Measurements from ENCODE around the gene TBC1D2. TPM values are rescaled to one million over a fixed set of nuclear protein-coding genes. Genes with fewer than 3 reads are reported as not detected.

TBC1D2 gene
- total RNA-seq, 1 experiment from 2014 or later = 58.4 TPM

GRCh38 chr9:98302938-98303632 is 47.6 kb upstream of the TBC1D2 start:
- Mint-ChIP-seq H3K36me3 (ENCODE audit: insufficient read depth, unreplicated experiment) (no peaks in the 10 kb centered on the region), H3K27me3 (ENCODE audit: insufficient read depth, unreplicated experiment) (no peaks in the 10 kb centered on the region), H3K9me3 (ENCODE audit: unreplicated experiment) (no peaks in the 10 kb centered on the region), H3K4me3 (ENCODE audit: unreplicated experiment) (no peak overlapping the region), H3K27ac (ENCODE audit: low read depth, unreplicated experiment) (no peak overlapping the region), H3K4me1 (ENCODE audit: insufficient read depth, unreplicated experiment) (peaks cover 13% of the 10 kb centered on the region)
- DNase-seq (ENCODE audit: unreplicated experiment) = no peak
- no TSS peak for BruUV-seq (replicated peaks)
- CTCF ChIA-PET = interaction anchor here (0.6 to 3.3 kb wide), 4 partner anchors 12 to 880 kb away, joined by 3 to 22 read pairs (median 4); no protein-coding TSS in a partner anchor
- intact Hi-C loops (cut with micrococcal nuclease) = no loop called here
- TF ChIP-seq CTCF (IDR thresholded peaks at IDR 0.05; ENCODE audit: unreplicated experiment) = no peak
- POLR2A ChIA-PET = interaction anchor here (1.0 to 1.7 kb wide), 2 partner anchors 9 to 46 kb away, joined by 3 to 4 read pairs; no protein-coding TSS in a partner anchor

GRCh38 chr9:98302150-98302549 is 46.7 kb upstream of the TBC1D2 start:
- no peak for DNase-seq (ENCODE audit: unreplicated experiment)
- ChIA-PET CTCF (interaction anchor here (3.3 kb wide), 1 partner anchor 13 kb away, joined by 22 read pairs; no protein-coding TSS in a partner anchor), POLR2A (no interaction called here)
- H3K27ac Mint-ChIP-seq (ENCODE audit: low read depth, unreplicated experiment) = no peak overlapping the region
- no TSS peak for BruUV-seq (replicated peaks)
- no peaks in the 10 kb centered on the region for H3K36me3 Mint-ChIP-seq (ENCODE audit: insufficient read depth, unreplicated experiment)
- intact Hi-C loops (cut with micrococcal nuclease) = no loop called here
- H3K27me3 Mint-ChIP-seq (ENCODE audit: insufficient read depth, unreplicated experiment) = no peaks in the 10 kb centered on the region
- no peak overlapping the region for H3K4me3 Mint-ChIP-seq (ENCODE audit: unreplicated experiment)
- H3K4me1 Mint-ChIP-seq (ENCODE audit: insufficient read depth, unreplicated experiment) = peaks cover 13% of the 10 kb centered on the region
- TF ChIP-seq CTCF (IDR thresholded peaks at IDR 0.05; ENCODE audit: unreplicated experiment) = no peak
- H3K9me3 Mint-ChIP-seq (ENCODE audit: unreplicated experiment) = no peaks in the 10 kb centered on the region

GRCh38 chr9:98300611-98301010 is 45.2 kb upstream of the TBC1D2 start:
- H3K9me3 Mint-ChIP-seq (ENCODE audit: unreplicated experiment) = no peaks in the 10 kb centered on the region
- no peak for DNase-seq (ENCODE audit: unreplicated experiment)
- no peaks in the 10 kb centered on the region for H3K36me3 Mint-ChIP-seq (ENCODE audit: insufficient read depth, unreplicated experiment)
- H3K27me3 Mint-ChIP-seq (ENCODE audit: insufficient read depth, unreplicated experiment) = peaks cover 1% of the 10 kb centered on the region
- H3K4me1 Mint-ChIP-seq (ENCODE audit: insufficient read depth, unreplicated experiment) = no peaks in the 10 kb centered on the region
- no peak for TF ChIP-seq CTCF (IDR thresholded peaks at IDR 0.05; ENCODE audit: unreplicated experiment)
- POLR2A ChIA-PET = no interaction called here
- H3K4me3 Mint-ChIP-seq (ENCODE audit: unreplicated experiment) = no peak overlapping the region
- BruUV-seq (replicated peaks) = no TSS peak
- intact Hi-C loops (cut with micrococcal nuclease) = no loop called here
- no peak overlapping the region for H3K27ac Mint-ChIP-seq (ENCODE audit: low read depth, unreplicated experiment)
- CTCF ChIA-PET = interaction anchor here (0.7 kb wide), 1 partner anchor 77 kb away, joined by 5 read pairs; no protein-coding TSS in a partner anchor

GRCh38 chr9:98298476-98298875 is 43.0 kb upstream of the TBC1D2 start:
- CTCF ChIA-PET = interaction anchor here (0.9 to 1.2 kb wide), 2 partner anchors 19 to 34 kb away, joined by 3 to 5 read pairs; no protein-coding TSS in a partner anchor
- TF ChIP-seq CTCF (IDR thresholded peaks at IDR 0.05; ENCODE audit: unreplicated experiment) = no peak
- intact Hi-C loops (cut with micrococcal nuclease) = no loop called here

More at GRCh38 chr9:98298476-98298875, 43.0 kb upstream of the TBC1D2 start:
- Mint-ChIP-seq H3K9me3 (ENCODE audit: unreplicated experiment) (no peaks in the 10 kb centered on the region), H3K4me3 (ENCODE audit: unreplicated experiment) (no peak overlapping the region), H3K4me1 (ENCODE audit: insufficient read depth, unreplicated experiment) (no peaks in the 10 kb centered on the region), H3K27ac (ENCODE audit: low read depth, unreplicated experiment) (no peak overlapping the region), H3K27me3 (ENCODE audit: insufficient read depth, unreplicated experiment) (peaks cover 11% of the 10 kb centered on the region), H3K36me3 (ENCODE audit: insufficient read depth, unreplicated experiment) (no peaks in the 10 kb centered on the region)
- BruUV-seq (replicated peaks) = no TSS peak
- no peak for DNase-seq (ENCODE audit: unreplicated experiment)
- POLR2A ChIA-PET = no interaction called here
